Retinal pigment epithelial cell (primary cell): ENCODE data around the gene SRGAP3.

Experiments
- DNase-seq: peaks from one replicate; pipeline ENCODE4 v3.0.0-alpha.2; 2010; ENCODE audit warnings: low read depth
- H3K4me3 ChIP-seq: 2 replicates; pipeline ENCODE4 v1.5.1; 2011; ENCODE audit warnings: mild to moderate bottlenecking, low read length, control low read depth, moderate library complexity
- TF ChIP-seq, protein P1 (sequence below): conservative IDR thresholded peaks from 2 replicates; pipeline ENCODE4 v1.5.1; 2011; ENCODE audit warnings: low read depth, low read length, control low read depth, inconsistent platforms

The SRGAP3 gene

DNA sequence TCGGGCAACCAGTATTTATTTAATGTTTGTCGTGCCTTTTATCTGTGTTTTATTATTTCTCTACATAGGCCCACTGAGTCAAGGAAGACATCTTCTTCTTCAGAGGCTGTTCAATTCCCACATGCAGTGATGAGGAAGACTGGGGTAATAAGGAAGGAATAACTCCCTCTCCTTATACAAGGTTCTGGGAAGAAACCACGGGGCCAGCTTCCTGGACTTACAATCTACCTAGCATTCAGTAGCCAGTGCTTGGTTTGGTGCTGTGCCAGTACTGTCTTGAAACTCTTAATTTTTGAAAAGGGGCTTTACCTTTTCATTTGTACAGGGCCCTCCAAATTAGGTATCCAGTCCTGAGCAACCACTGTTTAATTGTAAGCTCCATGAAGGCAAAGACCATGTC, 51.2 kb downstream of the SRGAP3 start:
- TF ChIP-seq, protein P1, sequence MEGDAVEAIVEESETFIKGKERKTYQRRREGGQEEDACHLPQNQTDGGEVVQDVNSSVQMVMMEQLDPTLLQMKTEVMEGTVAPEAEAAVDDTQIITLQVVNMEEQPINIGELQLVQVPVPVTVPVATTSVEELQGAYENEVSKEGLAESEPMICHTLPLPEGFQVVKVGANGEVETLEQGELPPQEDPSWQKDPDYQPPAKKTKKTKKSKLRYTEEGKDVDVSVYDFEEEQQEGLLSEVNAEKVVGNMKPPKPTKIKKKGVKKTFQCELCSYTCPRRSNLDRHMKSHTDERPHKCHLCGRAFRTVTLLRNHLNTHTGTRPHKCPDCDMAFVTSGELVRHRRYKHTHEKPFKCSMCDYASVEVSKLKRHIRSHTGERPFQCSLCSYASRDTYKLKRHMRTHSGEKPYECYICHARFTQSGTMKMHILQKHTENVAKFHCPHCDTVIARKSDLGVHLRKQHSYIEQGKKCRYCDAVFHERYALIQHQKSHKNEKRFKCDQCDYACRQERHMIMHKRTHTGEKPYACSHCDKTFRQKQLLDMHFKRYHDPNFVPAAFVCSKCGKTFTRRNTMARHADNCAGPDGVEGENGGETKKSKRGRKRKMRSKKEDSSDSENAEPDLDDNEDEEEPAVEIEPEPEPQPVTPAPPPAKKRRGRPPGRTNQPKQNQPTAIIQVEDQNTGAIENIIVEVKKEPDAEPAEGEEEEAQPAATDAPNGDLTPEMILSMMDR, result no peak
- no peak overlapping the region for H3K4me3 ChIP-seq
- DNase-seq, result no peak

DNA sequence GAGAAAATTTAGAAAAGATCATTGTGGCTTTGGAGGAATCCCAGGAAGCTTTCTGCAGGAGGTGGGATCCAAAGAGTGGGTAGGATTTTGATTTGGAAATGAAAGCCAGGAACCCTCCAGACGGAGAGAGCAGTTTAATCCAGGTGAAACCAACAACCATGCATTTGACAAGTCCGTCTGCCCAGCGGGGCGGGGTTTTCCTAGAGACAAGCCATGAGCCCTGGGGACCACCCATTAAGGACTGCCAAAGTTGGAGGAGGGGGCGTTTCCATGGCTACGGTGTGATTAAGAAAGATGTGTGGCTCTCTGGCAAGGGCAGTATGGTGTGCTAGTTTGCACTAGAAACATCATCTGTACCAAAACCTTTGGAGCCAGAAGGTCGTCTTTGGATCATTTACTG, 53.4 kb downstream of the SRGAP3 start:
- no peak overlapping the region for H3K4me3 ChIP-seq
- TF ChIP-seq, protein P1, result no peak
- DNase-seq, result no peak

GRCh38 chr3:9195390-9195789, 54.1 kb downstream of the SRGAP3 start:
- TF ChIP-seq, protein P1, result no peak
- no peak for DNase-seq
- no peak overlapping the region for H3K4me3 ChIP-seq

DNA sequence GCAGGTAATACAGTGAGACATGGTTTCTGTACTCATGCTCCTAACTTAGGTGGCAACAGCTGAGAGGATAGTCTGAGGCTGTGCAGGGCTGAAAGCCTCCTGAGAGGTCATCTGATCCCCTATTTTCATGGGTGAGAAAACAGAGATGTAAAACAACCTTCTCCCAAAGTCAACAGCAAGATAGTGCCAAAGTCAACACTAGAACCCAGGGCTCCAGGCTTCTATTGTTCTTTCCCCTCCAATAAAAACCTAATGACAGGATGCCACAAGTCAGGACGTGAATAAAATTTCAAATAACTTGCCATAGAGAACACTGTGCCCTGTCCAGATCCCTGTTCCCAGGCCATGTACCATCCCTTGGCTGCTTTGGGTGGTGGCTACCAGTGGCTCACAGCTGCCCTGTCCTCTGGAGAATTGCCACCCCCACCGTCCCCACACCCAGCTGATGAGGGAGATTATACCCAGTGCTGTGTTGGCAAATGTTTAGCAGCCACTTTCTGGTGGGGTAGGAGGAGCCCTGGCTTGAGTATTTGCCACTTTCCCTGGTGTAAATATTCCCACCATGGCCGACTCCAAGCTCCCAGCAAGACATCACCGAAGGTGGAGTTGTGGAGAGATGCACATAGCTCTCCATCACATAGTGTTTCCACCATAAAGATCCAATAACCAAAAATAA, 54.8 kb downstream of the SRGAP3 start:
- H3K4me3 ChIP-seq, result no peak overlapping the region
- TF ChIP-seq, protein P1, result no peak
- DNase-seq, result no peak

GRCh38 chr3:9193633-9194195, 55.7 kb downstream of the SRGAP3 start:
- no peak for DNase-seq
- TF ChIP-seq, protein P1, result no peak
- no peak overlapping the region for H3K4me3 ChIP-seq

- no peak for DNase-seq
- H3K4me3 ChIP-seq, result no peak overlapping the region
- TF ChIP-seq, protein P1, result no peak
Observed at GRCh38 chr3:9193211-9193610, 56.2 kb downstream of the SRGAP3 start.
